ENCODE measurements around the gene FOXN1. TPM values are rescaled to one million over a fixed set of nuclear protein-coding genes. Genes with fewer than 3 reads are reported as not detected.

Gene FOXN1
- total RNA-seq, 4 donors from 2014 or later = not detected

DNA sequence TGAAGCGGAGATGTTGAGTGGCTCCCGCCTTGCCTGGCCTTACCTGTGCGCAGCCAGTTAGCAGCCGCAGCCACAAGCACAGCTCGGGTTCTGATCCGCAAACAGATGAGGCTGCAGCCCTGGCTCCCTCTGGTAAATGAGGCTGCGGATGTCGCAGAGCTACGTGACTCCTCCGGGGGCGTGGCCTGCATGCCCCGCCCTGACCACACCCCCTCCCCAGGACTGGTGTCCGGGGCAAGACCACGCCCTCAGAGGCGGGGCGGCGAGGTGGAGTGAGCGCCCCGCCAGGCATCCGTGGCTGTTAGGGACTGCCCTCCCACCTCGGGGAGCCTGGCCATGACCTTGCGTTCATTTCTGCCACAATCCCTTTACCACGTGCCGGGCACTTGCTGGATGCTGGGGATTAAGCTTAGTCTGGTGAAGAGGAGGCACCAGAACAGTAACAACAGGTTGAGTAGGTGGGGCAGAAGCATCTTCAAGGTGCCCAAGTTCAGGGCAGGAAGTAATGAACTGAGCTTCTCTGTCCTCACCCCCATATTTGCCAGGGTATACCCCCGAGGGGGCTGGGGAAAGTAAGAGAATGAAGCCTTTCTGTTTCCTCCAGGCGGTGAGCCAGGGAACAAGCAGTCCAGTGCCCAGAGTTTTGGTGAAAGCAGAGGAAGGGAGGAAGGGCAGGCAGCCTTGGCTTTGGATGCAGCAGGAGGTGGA lies 70.8 kb downstream of the FOXN1 start, which contains the start of gene ALDOC:
TSS of gene ALDOC (minus strand) at position 138 of the 708 bp plus-strand sequence. CDS start 1,363 bp downstream, outside the sequence.
- peak within 1 kb of the TSS in 3 of 4 donors; percentile 43 to 69 (median 64) for H3K27ac ChIP-seq
- peaks cover 0 to 34% (median 9%) of the 10 kb centered on the region in 4 donors for H3K4me1 ChIP-seq
- H3K9me3 ChIP-seq = no peaks in the 10 kb centered on the region
- H3K27me3 ChIP-seq = no peaks in the 10 kb centered on the region
- TF ChIP-seq CTCF (IDR thresholded peaks at IDR 0.05) (peak in 1 of 6 experiments; percentile 13), POLR2A (IDR thresholded peaks at IDR 0.05) (peak; percentile 95 to 97)
- H3K4me3 ChIP-seq = peak within 1 kb of the TSS; percentile 27 to 54 (median 36)
- peaks cover 0 to 15% (median 0%) of the 10 kb centered on the region in 3 donors for H3K36me3 ChIP-seq
- DNase-seq = peak; percentile 99 to 100 (median 100)

- H3K9me3 ChIP-seq = no peaks in the 10 kb centered on the region
- no peak overlapping the region for H3K4me3 ChIP-seq
- DNase-seq = no peak
- no peak for TF ChIP-seq CTCF (IDR thresholded peaks at IDR 0.05)
- no peak for TF ChIP-seq POLR2A (IDR thresholded peaks at IDR 0.05)
- peaks cover 0 to 28% (median 5%) of the 10 kb centered on the region in 4 donors for H3K4me1 ChIP-seq
- H3K36me3 ChIP-seq = peaks cover 0 to 20% (median 0%) of the 10 kb centered on the region in 3 donors
- peak overlapping the region in 2 of 4 donors; percentile 64 to 69 for H3K27ac ChIP-seq
- no peaks in the 10 kb centered on the region for H3K27me3 ChIP-seq
Observed at GRCh38 chr17:28577466-28577824, 71.3 kb downstream of the FOXN1 start.

DNA sequence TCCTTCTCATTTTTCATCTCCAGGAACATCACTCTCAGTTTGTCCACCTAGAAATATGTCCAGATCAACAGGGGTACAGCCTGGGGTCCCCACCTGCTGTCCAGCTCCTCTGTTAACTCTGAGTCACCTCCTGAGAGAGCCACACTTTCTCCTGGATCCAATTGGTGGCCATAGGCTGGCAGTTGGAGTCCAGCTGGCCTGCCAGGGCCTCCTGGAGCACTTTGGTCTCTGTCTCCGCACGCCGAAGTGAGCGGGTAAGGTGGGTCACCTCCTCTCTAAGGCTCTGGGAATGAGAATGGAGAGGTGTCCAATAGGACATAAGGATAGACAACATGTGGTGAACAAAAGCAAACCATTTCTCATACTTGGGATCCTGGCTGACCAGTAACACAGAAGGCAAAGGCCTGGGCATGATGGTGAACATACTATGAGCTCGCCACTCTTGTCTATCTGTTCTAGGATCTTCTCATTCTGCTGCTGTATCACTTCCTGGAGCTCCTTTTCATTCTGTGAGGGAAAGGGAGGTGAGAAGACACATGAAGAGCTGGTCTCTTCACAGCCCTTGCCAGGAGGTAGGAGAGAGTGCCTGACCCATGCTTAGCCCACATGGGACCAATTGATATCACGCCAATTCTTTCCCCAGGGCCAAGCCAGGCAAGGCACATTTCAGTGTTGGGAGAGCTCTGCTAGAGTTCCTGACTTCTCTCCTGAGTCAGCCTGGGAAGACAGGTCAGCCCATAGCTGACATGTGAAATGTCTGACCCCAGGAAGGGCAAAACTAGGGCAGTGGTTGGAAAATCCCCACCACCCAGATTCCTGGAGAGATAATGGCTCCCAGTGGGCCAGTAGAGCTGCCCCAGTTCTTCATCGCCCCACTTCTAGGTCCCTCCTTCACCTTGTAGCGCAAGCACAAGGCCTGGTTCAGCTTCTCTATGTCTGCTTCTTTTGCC lies 72.4 kb downstream of the FOXN1 start:
- H3K4me3 ChIP-seq = no peak overlapping the region
- DNase-seq = peak in 1 of 3 donors; percentile 40
- H3K27me3 ChIP-seq = no peaks in the 10 kb centered on the region
- H3K9me3 ChIP-seq = no peaks in the 10 kb centered on the region
- H3K36me3 ChIP-seq = peaks cover 0 to 30% (median 0%) of the 10 kb centered on the region in 3 donors
- peaks cover 0 to 18% (median 2%) of the 10 kb centered on the region in 4 donors for H3K4me1 ChIP-seq
- no peak overlapping the region for H3K27ac ChIP-seq
- no peak for TF ChIP-seq CTCF (IDR thresholded peaks at IDR 0.05)
- TF ChIP-seq POLR2A (IDR thresholded peaks at IDR 0.05) = no peak

DNA sequence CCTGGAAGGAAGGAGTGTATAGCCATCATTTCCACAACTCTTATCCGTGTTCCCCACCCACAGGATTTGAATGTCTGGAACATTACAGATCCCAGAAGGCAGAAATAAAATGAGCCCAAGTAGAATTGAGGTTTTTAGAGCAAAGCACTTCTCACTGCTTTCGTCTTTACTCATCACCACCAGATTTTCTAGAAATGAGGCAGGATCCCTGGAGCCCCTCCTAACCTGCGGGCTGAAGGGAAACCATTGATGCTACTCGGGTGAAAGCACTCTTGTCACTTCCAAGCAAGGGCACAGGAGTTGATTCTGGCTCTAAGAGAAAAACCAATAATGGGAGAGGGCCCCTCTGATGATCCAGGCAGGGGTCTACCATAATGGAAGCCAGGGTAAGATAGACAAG lies 73.4 kb downstream of the FOXN1 start:
- TF ChIP-seq POLR2A (IDR thresholded peaks at IDR 0.05) = no peak
- TF ChIP-seq CTCF (IDR thresholded peaks at IDR 0.05) = no peak
- H3K27ac ChIP-seq = no peak overlapping the region
- H3K4me1 ChIP-seq = peaks cover 0 to 16% (median 2%) of the 10 kb centered on the region in 4 donors
- DNase-seq = peak in 1 of 3 donors; percentile 11
- no peaks in the 10 kb centered on the region for H3K9me3 ChIP-seq
- H3K4me3 ChIP-seq = no peak overlapping the region
- no peaks in the 10 kb centered on the region for H3K27me3 ChIP-seq
- H3K36me3 ChIP-seq = peaks cover 0 to 38% (median 0%) of the 10 kb centered on the region in 3 donors

- Histone ChIP-seq H3K27ac (no peak overlapping the region), H3K9me3 (no peaks in the 10 kb centered on the region), H3K27me3 (no peaks in the 10 kb centered on the region), H3K36me3 (peaks cover 0 to 51% (median 0%) of the 10 kb centered on the region in 3 donors), H3K4me1 (peaks cover 0 to 5% (median 2%) of the 10 kb centered on the region in 4 donors), H3K4me3 (no peak overlapping the region)
- TF ChIP-seq CTCF (IDR thresholded peaks at IDR 0.05) (no peak), POLR2A (IDR thresholded peaks at IDR 0.05) (no peak)
- DNase-seq = no peak
Observed at GRCh38 chr17:28580959-28581358, 74.8 kb downstream of the FOXN1 start.
